HG03354 (cell line): ENCODE results near the gene SPATA12.

Source experiments
- ATAC-seq: cut with Tn5 transposase; IDR thresholded peaks from one replicate; pipeline ENCODE4 v1.9.1; 2021; ENCODE audit warnings: mild to moderate bottlenecking; ENCODE audit not compliant: unreplicated experiment, poor library complexity, severe bottlenecking

SPATA12 gene

GRCh38 chr3:57060089-57060821, at the start of gene SPATA12:
Gene SPATA12, plus strand, starts transcription at chr3:57060664. Its CDS starts 13,031 bp downstream, at chr3:57073695.
- no peak for ATAC-seq

- no peak for ATAC-seq
Observed at GRCh38 chr3:57011022-57011421, 49.4 kb upstream of the SPATA12 start.

- no peak for ATAC-seq
Observed at GRCh38 chr3:57012847-57013246, 47.6 kb upstream of the SPATA12 start.

GRCh38 chr3:57015350-57015729, 45.1 kb upstream of the SPATA12 start:
- ATAC-seq = no peak

- no peak for ATAC-seq
Observed at GRCh38 chr3:57015912-57016311, 44.6 kb upstream of the SPATA12 start.

GRCh38 chr3:57017459-57017845, 43.0 kb upstream of the SPATA12 start:
- ATAC-seq = no peak

- no peak for ATAC-seq
Observed at GRCh38 chr3:57018246-57018645, 42.2 kb upstream of the SPATA12 start.

GRCh38 chr3:57019057-57019456, 41.4 kb upstream of the SPATA12 start:
- ATAC-seq = no peak

GRCh38 chr3:57025237-57025636, 35.2 kb upstream of the SPATA12 start:
- ATAC-seq = no peak

- ATAC-seq = no peak
Observed at GRCh38 chr3:57026944-57027343, 33.5 kb upstream of the SPATA12 start.

GRCh38 chr3:57029383-57029782, 31.1 kb upstream of the SPATA12 start:
- no peak for ATAC-seq

- no peak for ATAC-seq
Observed at GRCh38 chr3:57029924-57030323, 30.5 kb upstream of the SPATA12 start.

- ATAC-seq = no peak
Observed at GRCh38 chr3:57030721-57031120, 29.7 kb upstream of the SPATA12 start.

GRCh38 chr3:57031631-57032541, 28.6 kb upstream of the SPATA12 start:
- no peak for ATAC-seq

- no peak for ATAC-seq
Observed at GRCh38 chr3:57036952-57037351, 23.5 kb upstream of the SPATA12 start.

GRCh38 chr3:57038466-57039164, 21.8 kb upstream of the SPATA12 start:
- ATAC-seq = no peak

GRCh38 chr3:57041674-57042073, 18.8 kb upstream of the SPATA12 start:
- ATAC-seq = no peak

- ATAC-seq = no peak
Observed at GRCh38 chr3:57043518-57043917, 16.9 kb upstream of the SPATA12 start.

- ATAC-seq = no peak
Observed at GRCh38 chr3:57046101-57046765, 14.2 kb upstream of the SPATA12 start.
